ENCODE data around the gene CHST12.

Gene CHST12

DNA sequence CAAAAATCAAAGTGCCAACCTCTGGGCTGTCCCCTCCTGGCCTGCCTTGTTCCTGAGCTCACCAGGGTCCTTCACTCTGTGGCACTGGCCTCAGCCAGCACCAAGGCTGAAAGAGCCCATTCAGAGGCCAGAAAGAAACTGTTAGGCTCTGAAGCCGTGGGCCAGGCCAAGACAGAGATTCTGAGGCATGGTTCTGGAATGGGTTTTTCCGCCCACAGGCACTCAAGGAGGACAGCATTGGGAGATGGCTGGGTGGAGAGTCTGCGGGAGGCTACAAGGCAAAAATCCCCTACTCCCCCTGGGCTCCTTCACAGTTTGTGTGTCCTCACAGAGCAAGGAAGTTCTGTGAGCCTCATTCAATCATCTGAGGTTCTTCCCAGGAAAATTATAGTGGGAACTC is 41.1 kb downstream of the CHST12 start:
- DNase-seq (ENCODE audit: low read depth): no peak
- no peak for TF ChIP-seq CTCF (IDR thresholded peaks at IDR 0.05; ENCODE audit: control insufficient read depth, extremely low read depth, insufficient read depth)
- no peak overlapping the region for H3K4me3 ChIP-seq (ENCODE audit: low read depth, low read length)

DNA sequence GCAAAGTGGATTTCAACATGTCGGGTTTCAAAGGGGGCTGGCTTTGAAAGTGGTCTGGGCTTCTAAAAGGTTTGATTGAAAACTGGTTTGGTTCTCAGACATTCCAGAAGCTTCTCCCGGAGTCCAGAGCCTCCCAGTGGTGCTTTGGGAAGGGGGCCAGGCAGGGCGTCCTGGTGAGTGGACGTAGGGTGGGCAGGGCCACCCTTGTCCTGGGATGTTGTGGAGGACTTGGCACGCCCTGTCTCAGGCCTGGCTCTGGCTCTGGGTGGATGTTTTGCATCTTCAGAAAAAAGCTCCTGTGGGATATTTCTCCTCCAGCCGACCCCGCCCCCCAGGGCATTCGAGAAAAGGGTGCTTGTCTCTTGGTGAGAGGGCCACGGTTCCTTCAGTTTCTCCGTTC is 41.6 kb downstream of the CHST12 start:
- DNase-seq (ENCODE audit: low read depth): no peak
- no peak overlapping the region for H3K4me3 ChIP-seq (ENCODE audit: low read depth, low read length)
- TF ChIP-seq CTCF (IDR thresholded peaks at IDR 0.05; ENCODE audit: control insufficient read depth, extremely low read depth, insufficient read depth): no peak

- TF ChIP-seq CTCF (IDR thresholded peaks at IDR 0.05; ENCODE audit: control insufficient read depth, extremely low read depth, insufficient read depth): no peak
- DNase-seq (ENCODE audit: low read depth): no peak
- H3K4me3 ChIP-seq (ENCODE audit: low read depth, low read length): no peak overlapping the region
Observed at GRCh38 chr7:2445898-2446555, 42.6 kb downstream of the CHST12 start.

- no peak for TF ChIP-seq CTCF (IDR thresholded peaks at IDR 0.05; ENCODE audit: control insufficient read depth, extremely low read depth, insufficient read depth)
- DNase-seq (ENCODE audit: low read depth): no peak
- H3K4me3 ChIP-seq (ENCODE audit: low read depth, low read length): no peak overlapping the region
Observed at GRCh38 chr7:2446676-2447075, 43.3 kb downstream of the CHST12 start.

GRCh38 chr7:2450198-2451107 is 47.0 kb downstream of the CHST12 start:
- H3K4me3 ChIP-seq (ENCODE audit: low read depth, low read length): no peak overlapping the region
- TF ChIP-seq CTCF (IDR thresholded peaks at IDR 0.05; ENCODE audit: control insufficient read depth, extremely low read depth, insufficient read depth): no peak
- DNase-seq (ENCODE audit: low read depth): no peak

- no peak overlapping the region for H3K4me3 ChIP-seq (ENCODE audit: low read depth, low read length)
- peak; percentile 93 for TF ChIP-seq CTCF (IDR thresholded peaks at IDR 0.05; ENCODE audit: control insufficient read depth, extremely low read depth, insufficient read depth)
- no peak for DNase-seq (ENCODE audit: low read depth)
Observed at GRCh38 chr7:2451171-2452073, 48.0 kb downstream of the CHST12 start.

Measured in LNCaP clone FGC (cell line).